Left ventricle myocardium superior (tissue), 1 donor: ENCODE measurements around the gene VAV2. TPM values are rescaled to one million over a fixed set of nuclear protein-coding genes. Genes with fewer than 3 reads are reported as not detected.

Source experiments
- ATAC-seq: fragments of 200-7000 bp; cut with Tn5 transposase; one replicate; pipeline ENCODE4 v1.9.1; 2020; ENCODE audit warnings: mild to moderate bottlenecking, moderate library complexity
- DNase-seq: peaks from one replicate; pipeline ENCODE4 v3.0.0-alpha.2; 2020
- intact Hi-C: fragments of 100-400 bp; cut with micrococcal nuclease; formaldehyde crosslinking; loops from one replicate; pipeline ENCODE4 v1.11.0; 2022
- total RNA-seq: library from RNA; stranded (reverse); fragmentation: NEBNext Ultra II Directional; extraction: Animal tissue kit (Norgen Biotek cat#: 25700); gene quantifications from one replicate; pipeline ENCODE4 v1.2.1, GENCODE V29; 2021
- donor health status: DM: no; HTN: yes; CAD: no; lungs with severe emphysema.

The VAV2 gene
- total RNA-seq, 1 donor from 2014 or later: 6.1 TPM

DNA sequence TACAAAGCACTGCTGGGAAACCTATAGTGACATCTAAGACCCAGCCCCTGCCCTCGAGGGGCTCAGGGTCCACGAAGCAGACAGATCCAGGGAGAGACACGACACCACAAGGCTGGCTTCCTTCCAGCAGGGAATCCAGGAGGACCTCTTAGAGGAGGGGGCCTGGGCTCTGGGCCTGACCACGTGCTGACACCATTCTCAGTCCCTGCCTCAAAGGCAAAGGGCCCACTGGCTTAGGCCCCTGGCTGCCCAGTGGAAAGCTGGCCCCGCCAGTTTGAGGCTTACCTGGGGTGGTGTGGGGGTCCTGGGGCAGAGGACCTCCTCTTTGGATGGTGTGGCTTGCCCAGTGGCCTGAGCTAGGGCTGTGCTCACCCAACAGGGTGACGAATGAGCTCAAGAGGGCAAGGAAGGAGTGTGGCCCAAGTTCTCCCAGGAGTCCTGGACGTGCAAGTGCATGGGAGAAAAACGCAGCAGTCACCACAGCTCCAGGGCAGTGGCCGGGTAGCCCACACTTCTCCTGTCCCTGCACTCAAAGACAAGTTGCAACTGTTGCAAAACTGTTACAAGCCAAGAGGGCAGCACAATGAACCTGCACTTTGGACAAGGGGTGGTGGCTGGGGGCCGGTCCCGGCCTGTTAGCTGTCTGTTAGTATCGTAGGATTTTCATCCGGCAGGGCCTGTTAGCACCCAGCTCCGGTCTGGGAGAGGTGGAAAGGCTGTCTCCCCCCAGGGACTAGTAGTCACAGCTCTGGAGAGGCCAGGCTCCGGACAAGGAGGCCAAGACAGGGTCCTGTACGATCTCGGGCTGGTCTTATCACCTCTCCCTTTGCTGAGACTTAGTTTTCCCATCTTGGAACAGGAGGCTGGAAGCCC, 252.5 kb downstream of the VAV2 start:
- intact Hi-C loops: no loop called here
- no peak for ATAC-seq
- no peak for DNase-seq

DNA sequence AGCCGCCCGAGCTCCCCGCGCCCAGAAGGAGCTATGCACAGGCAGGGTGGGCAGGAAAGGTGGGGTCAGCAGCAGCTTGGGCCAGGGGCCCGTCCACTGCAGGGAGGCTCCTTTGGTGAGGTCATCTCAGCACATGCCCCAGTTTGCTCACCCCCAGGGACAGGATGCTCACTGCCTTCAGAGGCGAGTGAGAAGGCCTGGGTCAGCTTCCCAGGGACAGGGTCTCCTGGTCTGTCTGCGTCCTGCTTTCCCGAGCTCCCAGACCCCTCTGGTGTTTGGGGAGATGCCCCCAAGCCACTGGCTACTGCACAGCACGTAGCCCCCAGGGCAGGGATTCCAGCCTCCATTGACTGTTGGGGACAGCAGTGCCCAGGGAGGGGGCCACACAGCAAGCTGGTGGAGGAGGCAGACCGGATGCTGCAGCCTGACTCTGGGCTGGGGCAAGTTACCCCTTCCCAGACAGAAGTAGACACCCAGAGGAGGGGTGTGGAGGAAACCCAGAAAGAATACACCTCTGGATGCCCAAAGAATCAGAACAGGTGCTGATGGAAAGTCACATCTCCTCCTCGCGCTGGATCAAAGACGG, 253.4 kb downstream of the VAV2 start:
- intact Hi-C loops: no loop called here
- ATAC-seq: no peak

DNA sequence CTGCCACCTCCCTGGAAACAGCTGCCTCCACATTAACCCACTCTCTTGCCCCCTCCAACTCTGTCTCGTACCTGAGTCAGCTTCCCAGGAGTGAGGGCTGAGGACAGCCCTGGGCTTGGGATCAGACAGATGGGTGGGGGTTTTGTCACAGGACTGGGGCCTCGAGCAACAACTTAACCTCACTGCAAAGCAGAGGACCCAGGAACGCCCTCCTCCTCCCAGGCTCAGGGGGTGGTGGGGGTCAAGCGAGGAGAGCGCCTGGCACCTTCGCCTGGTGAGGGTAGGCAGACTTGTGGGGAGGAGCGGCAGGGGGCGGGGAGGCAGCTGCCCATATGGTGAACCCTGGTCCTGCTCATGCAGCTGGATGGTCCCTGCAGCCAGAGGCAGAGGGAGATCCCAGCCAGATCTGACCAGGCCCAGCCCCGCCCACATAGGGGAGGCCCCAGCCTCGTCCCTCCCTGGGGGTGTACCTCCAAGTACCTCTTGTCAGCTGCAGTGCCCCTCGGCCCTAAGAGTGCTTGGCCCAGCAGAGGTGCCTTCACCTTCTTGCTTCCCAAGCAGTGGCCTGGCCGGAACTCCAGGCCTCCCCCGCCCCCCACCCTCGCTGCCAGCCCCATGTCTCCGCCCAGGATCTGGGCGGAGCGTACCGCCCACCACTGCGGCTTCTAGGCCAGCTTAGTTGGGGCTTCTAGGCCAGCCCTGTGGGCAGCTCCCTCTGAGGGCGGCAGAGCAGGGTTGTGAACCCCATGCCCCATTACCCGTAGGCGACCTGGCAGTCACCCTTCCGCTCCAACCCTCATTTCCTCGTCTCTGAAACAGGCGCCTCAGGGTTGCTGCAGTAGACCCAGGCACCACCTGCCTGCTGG, 254.1 kb downstream of the VAV2 start, which contains the start of gene SARDH:
Gene SARDH (minus strand): TSS at position 579 of the 866 bp plus-strand sequence. CDS start 4,179 bp downstream, outside the sequence.
- ATAC-seq (peak; percentile 81), DNase-seq (peak; percentile 72)
- intact Hi-C loops: no loop called here

More for the DNA sequence above, 253.4 kb downstream of the VAV2 start:
- DNase-seq: no peak

DNA sequence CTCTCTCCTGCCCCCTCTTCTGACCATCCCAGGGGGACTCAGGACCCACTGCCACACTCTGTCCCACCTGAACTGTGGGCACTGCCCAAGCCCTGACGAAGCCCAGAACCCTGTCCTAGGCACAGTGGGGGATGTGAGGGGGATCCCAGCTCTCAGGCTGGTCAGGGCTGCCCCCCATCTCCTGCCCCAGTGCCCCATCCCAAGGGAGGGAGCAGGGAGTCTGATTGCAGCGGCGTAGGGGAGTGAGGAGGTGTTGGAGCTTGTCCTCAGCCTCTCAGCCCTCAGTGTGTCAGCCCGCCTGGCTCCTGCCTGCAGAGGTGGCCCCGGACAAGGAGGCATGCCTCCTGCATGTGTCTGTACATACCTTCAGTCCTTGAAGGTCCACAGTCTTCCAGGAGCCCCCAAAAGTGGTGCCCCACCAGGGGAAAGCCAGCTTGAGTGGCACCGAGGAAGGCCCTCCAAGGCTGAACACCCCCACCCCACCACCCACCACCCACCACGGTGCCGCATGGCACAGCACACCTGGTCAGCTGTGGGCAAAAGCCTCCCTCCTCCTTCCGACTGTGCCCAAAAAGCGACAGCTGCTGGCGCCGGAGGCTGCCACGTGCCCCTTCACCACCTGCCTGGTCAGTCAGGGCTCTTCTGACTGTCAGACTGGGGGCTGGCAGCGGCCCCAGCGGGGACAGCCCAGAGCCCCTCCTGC, 254.9 kb downstream of the VAV2 start:
- ATAC-seq (no peak), DNase-seq (no peak)
- intact Hi-C loops: no loop called here

DNA sequence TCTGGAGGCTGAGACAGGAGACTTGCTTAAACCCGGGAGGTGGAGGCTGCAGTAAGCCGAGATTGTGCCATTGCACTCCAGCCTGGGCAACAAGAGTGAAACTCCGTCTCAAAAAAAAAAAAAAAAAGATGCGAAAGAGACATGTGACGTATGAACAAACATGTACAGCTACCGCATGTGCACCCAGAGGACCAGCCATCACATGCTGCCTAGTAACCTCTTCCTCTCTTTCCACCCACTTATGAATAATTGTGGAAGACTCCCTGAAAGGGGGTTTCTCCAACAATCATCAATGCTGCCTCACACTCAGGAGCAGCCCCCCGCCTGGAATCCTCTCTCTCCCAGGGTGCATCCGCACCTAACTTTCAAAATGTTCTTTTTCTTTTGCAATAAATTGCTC, 256.2 kb downstream of the VAV2 start:
- ATAC-seq: no peak

DNA sequence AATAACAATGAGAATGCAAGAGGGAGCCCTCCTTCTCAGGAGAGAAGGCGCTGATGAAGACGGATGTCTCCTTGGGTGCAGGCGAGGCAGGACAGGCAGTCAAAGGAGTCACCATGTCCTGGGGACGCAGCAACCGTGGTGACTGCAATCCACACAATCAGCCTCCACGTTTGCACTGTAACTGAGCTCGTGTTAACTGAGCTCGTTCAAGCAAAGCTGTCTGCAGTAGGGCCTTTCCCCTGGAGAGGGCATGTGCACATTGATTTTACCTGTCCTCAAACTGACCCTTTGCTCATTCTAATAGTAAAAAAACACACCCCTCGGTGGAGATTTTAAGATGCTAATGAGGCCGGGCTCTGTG, 256.7 kb downstream of the VAV2 start:
- no peak for ATAC-seq
- intact Hi-C loops: no loop called here
- no peak for DNase-seq

More for the DNA sequence above, 256.2 kb downstream of the VAV2 start:
- no peak for DNase-seq
- intact Hi-C loops: no loop called here

DNA sequence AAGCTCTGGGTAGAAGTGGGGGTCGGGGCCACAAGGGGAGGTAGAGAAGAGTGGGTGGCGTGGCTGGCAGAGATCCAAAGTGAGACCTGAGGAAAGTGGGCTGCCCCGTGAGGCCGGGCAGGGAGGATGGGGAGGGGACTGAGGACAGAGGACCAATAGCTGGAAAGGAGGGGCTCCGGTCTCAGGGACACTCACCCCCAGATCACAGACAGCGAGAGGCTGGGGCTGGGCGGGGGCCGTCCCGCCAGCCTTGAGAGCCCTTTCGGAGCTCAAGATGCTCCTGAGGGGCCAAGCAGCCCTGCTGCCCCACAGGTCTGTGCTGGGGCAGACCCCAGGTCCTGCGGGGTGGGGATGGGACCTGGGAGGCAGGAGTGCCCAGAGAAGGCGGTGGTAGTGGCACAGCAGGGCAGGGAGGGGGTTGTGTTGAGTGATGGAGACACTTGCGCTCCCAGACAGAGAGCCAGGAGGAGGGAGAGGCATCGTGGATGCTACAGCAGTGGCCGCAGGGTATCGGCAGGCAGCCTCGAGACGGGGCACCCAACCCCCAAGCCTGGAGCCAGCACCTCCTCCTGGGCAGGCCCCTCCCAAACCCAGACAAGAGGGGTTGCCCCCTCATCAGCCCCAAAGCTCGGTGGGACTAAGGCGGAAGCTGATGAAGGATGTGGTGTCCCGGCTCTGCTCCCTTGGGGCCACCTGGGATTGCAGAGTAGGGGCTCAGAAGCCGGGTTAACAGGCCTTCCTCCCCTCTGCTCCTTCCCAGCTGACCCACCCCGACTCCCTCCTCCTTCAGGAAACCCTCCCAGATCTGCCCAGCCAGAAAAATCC, 257.3 kb downstream of the VAV2 start:
- intact Hi-C loops: no loop called here
- ATAC-seq: no peak
- DNase-seq: no peak

DNA sequence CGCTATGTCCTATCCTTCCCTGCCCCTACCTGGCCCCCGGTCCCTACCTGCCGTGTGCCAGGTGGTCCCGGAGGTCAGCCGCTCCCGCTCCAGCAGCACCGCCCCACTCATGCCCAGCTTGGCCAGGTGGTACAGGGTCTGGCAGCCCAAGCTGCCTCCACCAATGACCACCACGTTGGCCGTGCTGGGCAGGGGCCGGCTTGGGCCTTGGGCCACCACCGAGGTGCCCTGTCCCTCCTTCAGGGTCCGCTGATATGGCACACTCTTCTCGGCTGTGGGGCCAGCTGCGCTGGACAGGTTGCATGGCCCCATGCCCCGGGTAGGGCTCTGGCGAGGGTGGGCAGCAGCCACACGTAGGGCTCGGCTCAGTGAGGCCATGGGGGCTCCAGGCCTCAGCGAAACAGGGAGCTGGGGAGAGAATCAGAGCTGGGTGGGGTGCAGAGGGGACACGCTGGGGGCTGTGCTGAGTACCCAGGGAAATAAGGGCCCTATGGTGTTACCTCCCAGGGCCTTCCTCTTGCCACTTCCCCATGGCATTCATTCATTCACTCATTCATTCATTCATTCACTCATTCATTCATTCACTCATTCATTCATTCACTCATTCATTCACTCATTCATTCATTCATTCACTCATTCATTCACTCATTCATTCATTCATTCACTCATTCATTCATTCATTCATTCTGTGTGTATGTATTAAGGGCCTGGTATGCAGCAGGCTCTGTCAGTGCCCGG, 258.2 kb downstream of the VAV2 start:
- ATAC-seq (no peak), DNase-seq (no peak)
- intact Hi-C loops: no loop called here

DNA sequence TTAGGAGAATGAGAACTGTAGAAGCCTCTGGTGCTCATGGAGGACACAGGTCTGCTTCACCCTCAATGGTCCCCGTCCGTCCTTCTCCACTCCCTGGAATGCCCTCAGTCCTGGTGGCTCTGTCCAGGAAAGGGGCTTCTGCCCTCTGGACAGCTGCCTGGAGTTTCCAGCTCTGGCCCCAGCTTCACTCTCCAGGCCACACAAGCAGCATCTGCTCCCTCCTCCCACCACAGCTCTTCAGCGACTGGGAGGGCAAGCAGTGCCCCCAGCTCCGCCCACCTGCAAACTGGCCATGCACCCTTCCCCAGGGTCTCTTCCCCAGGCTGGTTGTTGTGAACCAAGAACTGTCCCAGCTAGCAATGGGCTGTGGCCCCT, 258.7 kb downstream of the VAV2 start:
- ATAC-seq (no peak), DNase-seq (no peak)

DNA sequence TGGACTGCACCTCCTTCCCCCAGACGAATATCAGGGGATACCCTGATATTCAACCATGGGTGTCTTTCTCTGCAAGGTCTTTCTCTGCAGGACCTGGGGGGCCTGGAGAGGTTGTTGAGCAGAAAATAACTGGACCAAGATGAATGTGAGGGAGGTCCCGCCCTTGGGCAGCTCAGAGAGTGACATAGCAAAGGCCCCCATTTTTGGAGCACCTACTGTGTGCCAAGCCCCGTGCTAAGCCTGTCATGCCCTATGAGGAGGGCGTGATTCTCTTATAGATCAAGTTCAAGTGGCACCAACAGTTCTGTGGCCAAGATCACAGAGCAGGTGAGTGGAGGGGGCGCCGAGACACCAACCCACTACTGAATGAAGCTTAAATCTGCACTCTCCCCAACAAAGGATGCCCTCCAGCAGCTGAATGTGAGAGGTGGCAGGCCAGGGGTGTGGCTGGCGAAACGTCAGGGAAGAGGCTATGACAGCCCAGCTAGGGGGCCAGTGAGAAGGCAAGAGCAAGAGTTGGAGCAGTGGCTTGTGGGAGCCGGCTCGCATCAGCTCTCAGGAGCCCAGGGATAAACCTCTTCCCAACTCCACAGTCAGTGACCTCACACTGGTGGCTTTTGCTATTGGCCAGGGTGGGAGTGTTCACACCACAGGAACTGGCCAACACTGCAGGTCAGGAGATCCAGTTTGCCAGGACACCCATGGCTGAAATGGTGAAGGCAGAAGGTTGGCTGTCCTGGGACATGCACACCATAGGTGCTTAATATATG, 259.3 kb downstream of the VAV2 start:
- intact Hi-C loops: no loop called here
- ATAC-seq: no peak
- no peak for DNase-seq

More for the DNA sequence above, 258.7 kb downstream of the VAV2 start:
- intact Hi-C loops: no loop called here

DNA sequence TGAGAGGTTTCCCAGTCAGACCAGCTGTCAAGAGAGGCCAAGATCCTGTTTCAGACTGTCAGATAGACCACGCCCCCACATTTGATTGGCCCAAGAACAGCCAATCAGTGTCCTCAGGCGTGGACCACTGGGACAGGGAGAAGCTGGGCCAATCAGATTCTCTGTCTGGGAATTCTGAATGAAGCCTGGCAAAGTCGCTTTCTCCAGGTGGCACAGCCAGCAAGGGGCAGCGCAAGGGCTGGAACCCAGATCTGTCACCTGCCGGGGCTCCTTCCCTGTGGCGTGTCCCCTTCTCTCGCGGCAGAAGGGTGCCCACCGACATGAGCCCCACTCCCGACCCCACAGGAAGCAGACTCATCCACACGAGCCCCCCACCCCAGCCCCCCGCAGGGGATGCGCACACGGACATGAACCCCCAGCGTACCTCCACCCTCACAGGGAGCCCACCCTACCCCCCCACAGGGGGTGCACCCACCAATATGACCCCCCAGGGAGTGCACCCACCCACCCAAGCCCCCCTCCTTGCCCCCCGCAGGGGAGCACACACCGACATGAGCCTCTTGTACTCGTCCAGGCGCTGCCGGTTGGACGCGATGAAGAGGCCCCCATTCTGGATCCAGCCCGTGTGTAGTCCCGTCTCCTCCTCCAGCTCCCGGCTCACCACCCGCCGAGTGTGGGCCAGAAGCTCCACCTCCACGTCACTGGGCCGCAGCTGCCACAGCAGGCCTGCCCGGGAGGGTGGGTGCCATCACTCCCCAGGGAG, 260.1 kb downstream of the VAV2 start:
- ATAC-seq: peak; percentile 53
- intact Hi-C loops: no loop called here
- DNase-seq: no peak

DNA sequence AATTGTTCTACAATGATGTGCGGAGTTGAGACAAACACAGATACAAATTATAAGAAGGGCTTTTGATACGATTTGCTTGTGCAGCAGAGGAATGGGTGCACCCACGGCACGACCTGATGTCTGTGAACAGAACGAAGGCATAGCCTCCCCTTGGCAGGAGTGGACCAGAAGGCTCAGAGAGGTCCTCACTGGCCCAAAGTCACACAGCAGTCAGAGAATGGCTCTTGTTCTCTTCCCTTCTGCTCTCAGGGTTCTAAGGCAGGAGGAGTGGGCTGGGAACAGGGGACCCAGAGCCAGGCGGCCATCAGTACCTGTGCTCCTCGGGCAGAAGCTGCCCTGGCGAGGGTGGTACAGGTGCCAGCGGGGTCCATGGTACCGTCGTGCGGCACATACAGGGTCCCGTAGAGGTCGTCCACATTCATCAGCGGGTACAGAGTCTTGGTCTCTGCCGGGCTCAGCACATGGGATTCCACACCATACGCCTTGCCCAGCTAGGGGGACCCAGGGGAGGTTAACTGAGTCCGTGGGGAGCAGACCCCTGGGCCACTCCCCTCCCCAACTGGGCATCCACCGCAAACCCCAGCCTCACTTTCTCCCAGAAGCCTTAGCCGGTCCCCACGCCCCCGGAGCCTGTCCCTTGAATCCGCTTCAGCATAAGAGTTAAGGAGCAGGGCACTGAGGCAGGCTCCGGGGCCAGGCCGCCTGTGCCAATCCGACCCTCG, 261.0 kb downstream of the VAV2 start:
- intact Hi-C loops: no loop called here
- no peak for ATAC-seq
- DNase-seq: no peak

DNA sequence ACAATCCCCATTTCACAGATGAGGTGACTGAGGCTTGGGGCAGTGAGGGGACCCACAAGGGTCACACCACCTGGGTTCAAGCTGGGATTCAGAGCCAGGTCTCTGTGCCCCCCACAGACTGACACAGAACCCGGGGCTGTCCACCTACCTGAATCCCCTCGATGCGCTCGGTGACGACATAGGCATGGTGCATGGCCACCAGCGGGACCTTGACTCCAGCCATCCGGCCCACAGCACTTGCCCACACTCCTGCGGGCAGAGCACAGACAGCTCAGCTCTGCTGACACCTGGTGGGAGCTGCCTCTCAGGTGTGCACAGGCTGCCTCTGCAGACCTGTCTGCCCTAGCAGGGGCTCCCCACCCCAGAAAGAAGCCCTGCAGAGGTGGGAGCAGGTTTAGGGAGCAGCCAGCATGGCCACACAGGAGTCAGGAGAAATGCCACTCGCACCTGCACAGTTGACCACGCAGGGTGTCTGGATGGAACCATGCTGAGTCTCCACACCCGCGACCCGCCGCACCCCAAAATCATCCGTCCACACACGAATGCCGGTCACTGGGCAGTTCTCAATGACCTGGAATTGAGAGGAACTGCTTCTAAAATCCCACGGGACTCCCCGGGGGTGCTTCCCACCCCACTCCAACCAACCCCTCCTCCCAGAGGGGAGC, 262.4 kb downstream of the VAV2 start:
- no peak for ATAC-seq
- no peak for DNase-seq
- intact Hi-C loops: loop anchor here (5.0 to 10.0 kb wide), 2 partner anchors 197 to 325 kb away; partner anchors contain the start of gene ADAMTSL2

DNA sequence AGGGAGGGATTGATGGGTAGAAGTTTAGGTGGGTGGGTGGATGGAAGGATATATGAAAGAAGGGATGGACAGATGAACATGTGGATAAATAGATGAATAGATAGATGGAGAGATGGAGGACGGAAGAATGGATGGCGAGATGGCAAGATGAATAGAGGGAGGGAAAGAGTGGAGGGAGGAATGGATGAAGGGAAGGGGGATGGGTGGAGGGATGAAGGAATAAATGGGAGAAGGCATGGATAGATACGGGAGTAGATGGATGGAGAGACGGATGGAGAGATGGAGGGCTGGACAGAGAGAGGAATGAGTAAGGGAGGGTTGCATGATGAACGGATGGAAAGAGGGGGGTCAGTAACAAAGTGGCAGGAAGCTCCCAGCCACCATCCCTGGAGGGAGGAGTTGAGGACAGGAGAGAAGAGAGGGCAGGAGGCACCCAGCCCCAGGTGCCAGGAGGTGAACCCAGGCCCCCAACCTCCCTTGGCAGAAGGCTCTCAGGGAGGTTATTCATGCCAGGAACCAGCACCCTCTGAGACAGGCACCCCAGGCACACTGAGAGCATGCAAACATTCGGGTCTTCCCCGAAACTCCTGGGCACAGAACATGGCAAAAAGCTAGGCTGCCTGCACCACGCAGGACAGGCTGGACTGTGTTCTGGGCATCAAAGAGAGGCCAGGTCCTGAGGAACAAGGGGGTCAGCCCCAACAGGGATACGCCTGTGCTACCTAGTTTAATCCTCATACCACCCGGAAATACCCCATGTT, 263.1 kb downstream of the VAV2 start:
- DNase-seq (no peak), ATAC-seq (no peak)
- intact Hi-C loops: loop anchor here (5.0 to 10.0 kb wide), 2 partner anchors 197 to 324 kb away; partner anchors contain the start of gene ADAMTSL2
